Smooth muscle cell (in vitro differentiated cells): Measurements from ENCODE around the gene CHSY3. TPM values are rescaled to one million over a fixed set of nuclear protein-coding genes. Genes with fewer than 3 reads are reported as not detected.

ENCODE experiments used
- DNase-seq: peaks from one replicate; lab custom pipeline; 2025; ENCODE audit not compliant: unreplicated experiment; lab: John Stamatoyannopoulos, UW
- H2AFZ ChIP-seq: fragments of 200-600 bp; sonication (generic); 2 replicates; pipeline ENCODE4 v1.6.0; 2016; ENCODE audit warnings: antibody characterized with exemption, low read depth, mild to moderate bottlenecking
- H3F3A ChIP-seq: fragments of 200-600 bp; sonication (generic); 2 replicates; pipeline ENCODE4 v1.6.0; 2017; ENCODE audit warnings: antibody characterized with exemption, low read depth
- H3K27ac ChIP-seq: fragments of 200-600 bp; sonication (generic); 2 replicates; pipeline ENCODE4 v1.5.1; 2016; ENCODE audit warnings: low read depth, mild to moderate bottlenecking
- H3K27me3 ChIP-seq: fragments of 200-600 bp; sonication (generic); 2 replicates; pipeline ENCODE4 v1.6.1; 2016; ENCODE audit warnings: low read depth, mild to moderate bottlenecking
- H3K36me3 ChIP-seq: fragments of 200-600 bp; sonication (generic); 2 replicates; pipeline ENCODE4 v1.5.1; 2016; ENCODE audit warnings: low read depth
- H3K4me1 ChIP-seq: fragments of 200-600 bp; sonication (generic); 2 replicates; pipeline ENCODE4 v1.5.1; 2016; ENCODE audit warnings: low read depth
- H3K4me2 ChIP-seq: fragments of 200-600 bp; sonication (generic); 2 replicates; pipeline ENCODE4 v1.6.0; 2016; ENCODE audit warnings: mild to moderate bottlenecking
- H3K4me3 ChIP-seq: fragments of 200-600 bp; sonication (generic); 2 replicates; pipeline ENCODE4 v1.5.1; 2016; ENCODE audit warnings: mild to moderate bottlenecking
- H3K79me2 ChIP-seq: fragments of 200-600 bp; sonication (generic); 2 replicates; pipeline ENCODE4 v1.6.0; 2016; ENCODE audit warnings: low read depth, mild to moderate bottlenecking
- H3K9ac ChIP-seq: fragments of 200-600 bp; sonication (generic); 2 replicates; pipeline ENCODE4 v1.6.0; 2016; ENCODE audit warnings: low read depth
- H3K9me3 ChIP-seq: fragments of 200-600 bp; sonication (generic); replicated peaks from 2 replicates; pipeline ENCODE4 v1.5.1; 2016; ENCODE audit warnings: low read depth
- H4K20me1 ChIP-seq: fragments of 200-600 bp; sonication (generic); 2 replicates; pipeline ENCODE4 v1.6.0; 2016; ENCODE audit warnings: low read depth
- WGBS: methylation state at CpG from one replicate; pipeline ENCODE4 v1.1.7; 2016; ENCODE audit warnings: low lambda C conversion rate; 5-methylcytosine and 5-hydroxymethylcytosine counted together
- polyA plus RNA-seq: library from polyadenylated mRNA; unstranded; fragments of >200 nt; fragmentation: Nextera tagmentation; extraction: Ambion mirVana; gene quantifications from 2 replicates; pipeline ENCODE4 v1.2.1, GENCODE V29; 2016
- total RNA-seq: library from RNA; depleted of rRNA; stranded (reverse); fragments of >200 nt; gene quantifications from 2 replicates; pipeline ENCODE4 v1.2.3, GENCODE V29; 2014
- TF ChIP-seq, protein P1 (sequence below): fragments of 200-600 bp; sonication (generic); IDR thresholded peaks from 2 replicates; pipeline ENCODE4 v1.5.1; 2017; ENCODE audit warnings: borderline replicate concordance, mild to moderate bottlenecking, antibody characterized with exemption; ENCODE audit not compliant: insufficient read depth, poor library complexity, severe bottlenecking

Gene CHSY3
- total and polyA plus RNA-seq, 2 experiments from 2014 or later: 12.7 to 15.6 TPM

DNA sequence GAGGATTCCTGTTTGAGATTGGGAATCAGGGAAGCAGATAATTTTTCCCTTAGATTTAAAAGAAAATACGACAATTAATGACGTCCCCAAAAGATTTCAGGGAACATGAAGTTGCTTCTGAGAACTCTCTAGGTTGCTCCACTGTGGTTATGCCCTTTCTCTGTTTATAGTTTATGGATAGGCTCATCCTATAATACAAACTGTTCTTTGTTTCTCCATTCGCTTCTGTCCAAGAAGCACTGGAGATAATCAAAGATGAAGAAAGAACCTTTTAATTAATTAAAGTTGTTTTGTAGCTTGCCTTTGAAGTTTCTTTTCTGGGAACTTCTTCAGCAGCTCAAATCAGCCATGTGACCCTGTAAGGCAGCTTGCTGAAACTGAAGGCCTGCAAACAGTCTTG is 87.5 kb downstream of the CHSY3 start:
- Histone ChIP-seq H3K79me2 (peaks cover under 1% of the 10 kb centered on the region), H2AFZ (no peak overlapping the region), H3K27me3 (no peaks in the 10 kb centered on the region), H3K9me3 (no peaks in the 10 kb centered on the region), H3K4me2 (no peak overlapping the region), H3K9ac (no peak overlapping the region), H4K20me1 (no peaks in the 10 kb centered on the region), H3K27ac (no peak overlapping the region), H3K4me3 (no peak overlapping the region), H3F3A (no peaks in the 10 kb centered on the region), H3K36me3 (no peaks in the 10 kb centered on the region), H3K4me1 (peaks cover 4% of the 10 kb centered on the region)
- 89% methylated on average over 3 of the region's 3 CpGs for WGBS
- TF ChIP-seq, protein P1, sequence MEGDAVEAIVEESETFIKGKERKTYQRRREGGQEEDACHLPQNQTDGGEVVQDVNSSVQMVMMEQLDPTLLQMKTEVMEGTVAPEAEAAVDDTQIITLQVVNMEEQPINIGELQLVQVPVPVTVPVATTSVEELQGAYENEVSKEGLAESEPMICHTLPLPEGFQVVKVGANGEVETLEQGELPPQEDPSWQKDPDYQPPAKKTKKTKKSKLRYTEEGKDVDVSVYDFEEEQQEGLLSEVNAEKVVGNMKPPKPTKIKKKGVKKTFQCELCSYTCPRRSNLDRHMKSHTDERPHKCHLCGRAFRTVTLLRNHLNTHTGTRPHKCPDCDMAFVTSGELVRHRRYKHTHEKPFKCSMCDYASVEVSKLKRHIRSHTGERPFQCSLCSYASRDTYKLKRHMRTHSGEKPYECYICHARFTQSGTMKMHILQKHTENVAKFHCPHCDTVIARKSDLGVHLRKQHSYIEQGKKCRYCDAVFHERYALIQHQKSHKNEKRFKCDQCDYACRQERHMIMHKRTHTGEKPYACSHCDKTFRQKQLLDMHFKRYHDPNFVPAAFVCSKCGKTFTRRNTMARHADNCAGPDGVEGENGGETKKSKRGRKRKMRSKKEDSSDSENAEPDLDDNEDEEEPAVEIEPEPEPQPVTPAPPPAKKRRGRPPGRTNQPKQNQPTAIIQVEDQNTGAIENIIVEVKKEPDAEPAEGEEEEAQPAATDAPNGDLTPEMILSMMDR: no peak
- DNase-seq: no peak

DNA sequence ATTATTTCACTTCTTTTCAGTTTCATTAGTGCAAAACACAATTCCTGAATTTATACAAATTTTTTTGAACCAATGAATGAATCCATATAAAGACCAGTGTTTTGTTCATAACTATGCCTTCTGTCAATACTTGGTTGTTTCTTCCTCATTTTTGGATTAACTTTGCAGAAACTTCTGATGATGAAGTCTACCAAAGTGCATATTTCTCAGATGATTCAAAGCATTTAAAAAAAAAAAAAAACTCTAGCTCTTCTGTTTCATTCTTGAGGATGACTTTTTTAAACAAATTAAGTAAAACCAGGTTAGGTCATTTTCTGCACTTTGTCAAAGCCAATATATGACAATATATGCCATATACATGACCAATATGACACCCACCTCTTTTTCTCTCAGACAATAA is 92.6 kb downstream of the CHSY3 start:
- TF ChIP-seq, protein P1: no peak
- H3K4me3 ChIP-seq: no peak overlapping the region
- H3K27me3 ChIP-seq: no peaks in the 10 kb centered on the region
- peaks cover 3% of the 10 kb centered on the region for H3K4me1 ChIP-seq
- no peaks in the 10 kb centered on the region for H3K36me3 ChIP-seq
- H2AFZ ChIP-seq: no peak overlapping the region
- H3K79me2 ChIP-seq: no peaks in the 10 kb centered on the region
- H3F3A ChIP-seq: no peaks in the 10 kb centered on the region
- H3K4me2 ChIP-seq: peak overlapping the region; percentile 62
- H3K27ac ChIP-seq: peak overlapping the region; percentile 61
- H3K9me3 ChIP-seq: no peaks in the 10 kb centered on the region
- H4K20me1 ChIP-seq: no peaks in the 10 kb centered on the region
- DNase-seq: no peak
- H3K9ac ChIP-seq: no peak overlapping the region

DNA sequence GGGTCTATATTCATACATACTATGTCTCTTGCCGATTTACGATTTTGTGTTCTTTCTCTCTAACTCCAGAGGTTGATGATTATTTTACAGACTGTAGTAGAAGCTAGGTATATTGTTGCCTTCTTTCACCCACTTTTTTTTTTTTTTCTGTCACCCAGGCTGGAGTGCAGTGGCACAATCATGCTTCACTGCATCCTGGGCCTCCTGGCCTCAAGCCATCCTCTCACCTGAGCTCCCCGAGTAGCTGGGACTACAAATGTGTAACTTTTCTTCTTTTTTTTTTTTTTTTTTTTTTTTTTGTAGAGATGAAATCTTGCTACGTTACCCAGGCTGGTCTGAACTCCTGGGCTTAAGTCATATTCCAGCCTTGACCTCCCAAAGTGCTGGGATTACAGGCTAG is 96.2 kb downstream of the CHSY3 start:
- Histone ChIP-seq H3K9ac (no peak overlapping the region), H3K79me2 (peaks cover 18% of the 10 kb centered on the region), H3K4me1 (no peaks in the 10 kb centered on the region), H2AFZ (no peak overlapping the region), H3K9me3 (no peaks in the 10 kb centered on the region), H4K20me1 (no peaks in the 10 kb centered on the region), H3K4me3 (no peak overlapping the region), H3K36me3 (no peaks in the 10 kb centered on the region), H3K27ac (no peak overlapping the region), H3F3A (no peaks in the 10 kb centered on the region), H3K4me2 (no peak overlapping the region), H3K27me3 (no peaks in the 10 kb centered on the region)
- 91% methylated on average over 4 of the region's 4 CpGs for WGBS
- DNase-seq: no peak
- TF ChIP-seq, protein P1: no peak

DNA sequence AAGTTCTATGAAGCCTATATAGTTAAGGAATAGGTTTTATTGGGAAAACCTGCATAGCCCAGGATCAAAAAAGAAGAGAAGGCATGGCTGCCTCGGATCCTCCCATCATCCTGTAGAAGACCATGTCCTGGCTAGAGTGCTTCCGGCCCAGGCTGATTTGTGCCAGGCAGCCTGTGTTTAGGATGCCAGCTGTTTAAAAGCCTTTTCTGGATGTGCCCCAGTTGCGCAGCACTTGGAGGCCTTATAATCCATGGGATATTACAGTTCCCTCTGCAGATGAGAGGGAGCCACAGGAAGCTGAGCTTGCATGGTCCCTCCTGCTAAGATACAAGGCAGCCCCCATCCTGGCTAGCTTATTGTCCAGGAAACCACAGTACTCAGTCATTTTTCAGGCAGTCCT is 97.9 kb downstream of the CHSY3 start:
- no peaks in the 10 kb centered on the region for H3K4me1 ChIP-seq
- DNase-seq: no peak
- WGBS: 92% methylated on average over 3 of the region's 3 CpGs

More for the DNA sequence above, 97.9 kb downstream of the CHSY3 start:
- peaks cover 18% of the 10 kb centered on the region for H3K79me2 ChIP-seq
- no peaks in the 10 kb centered on the region for H3K36me3 ChIP-seq
- H3K27me3 ChIP-seq: no peaks in the 10 kb centered on the region
- no peak overlapping the region for H3K4me3 ChIP-seq
- TF ChIP-seq, protein P1: no peak
- no peaks in the 10 kb centered on the region for H3F3A ChIP-seq
- H3K9ac ChIP-seq: no peak overlapping the region
- H3K27ac ChIP-seq: no peak overlapping the region
- no peaks in the 10 kb centered on the region for H3K9me3 ChIP-seq
- no peak overlapping the region for H3K4me2 ChIP-seq
- no peak overlapping the region for H2AFZ ChIP-seq
- no peaks in the 10 kb centered on the region for H4K20me1 ChIP-seq
